Stimulated activated CD8-positive, alpha-beta memory T cell treated with anti-CD3 and anti-CD28 coated beads, Interleukin-12 subunit alpha, Interleukin-12 subunit beta, amount 100 ng/mL, for 1 hour (primary cell): Measurements from ENCODE around the gene MRTO4.
"Not testable (repeated sequence)": the region's sequence is repeated elsewhere in the genome, so short reads cannot be mapped to it uniquely, and the experiment has no call there.

Experiments
- DNase-seq: peaks from one replicate; pipeline ENCODE4 v3.0.0-alpha.2; 2020; ENCODE audit warnings: low read depth

MRTO4 gene

GRCh38 chr1:19251305-19252196, at the start of gene MRTO4, which contains the start of gene EMC1:
TSS of gene MRTO4 (plus strand) at chr1:19251805. CDS start at chr1:19251836, 31 bp downstream.
TSS of gene EMC1 (minus strand) at chr1:19251524. CDS start at chr1:19251509, 15 bp downstream.
- peak; percentile 78 for DNase-seq

GRCh38 chr1:19202396-19202795, 49.2 kb upstream of the MRTO4 start:
- DNase-seq = no peak

GRCh38 chr1:19203440-19203839, 48.2 kb upstream of the MRTO4 start:
- DNase-seq = no peak

GRCh38 chr1:19204446-19205266, 46.9 kb upstream of the MRTO4 start:
- no peak for DNase-seq

- no peak for DNase-seq
These were observed 46.2 kb upstream of the MRTO4 start for GRCh38 chr1:19205403-19205802.

- no peak for DNase-seq
These were observed 45.8 kb upstream of the MRTO4 start for GRCh38 chr1:19205845-19206244.

- no peak for DNase-seq
These were observed 44.7 kb upstream of the MRTO4 start for GRCh38 chr1:19206947-19207346.

- DNase-seq = no peak
These were observed 42.7 kb upstream of the MRTO4 start for GRCh38 chr1:19208710-19209438.

- DNase-seq = peak; percentile 11
These were observed 42.1 kb upstream of the MRTO4 start for GRCh38 chr1:19209439-19209989.

GRCh38 chr1:19209990-19210771, 41.4 kb upstream of the MRTO4 start, which contains the start of gene UBR4:
TSS of gene UBR4 (minus strand) at chr1:19210266. CDS start at chr1:19210248, 18 bp downstream.
- peak; percentile 96 for DNase-seq

GRCh38 chr1:19210772-19211549, 40.6 kb upstream of the MRTO4 start:
- no peak for DNase-seq

- no peak for DNase-seq
These were observed 39.4 kb upstream of the MRTO4 start for GRCh38 chr1:19212167-19212566.

- no peak for DNase-seq
These were observed 38.0 kb upstream of the MRTO4 start for GRCh38 chr1:19213580-19213979.

- not testable (repeated sequence) for DNase-seq
These were observed 35.0 kb upstream of the MRTO4 start for GRCh38 chr1:19216585-19216984.

- DNase-seq = no peak
These were observed 32.2 kb upstream of the MRTO4 start for GRCh38 chr1:19219451-19219850.

GRCh38 chr1:19220080-19220846, 31.3 kb upstream of the MRTO4 start:
- DNase-seq = no peak

- no peak for DNase-seq
These were observed 30.6 kb upstream of the MRTO4 start for GRCh38 chr1:19220991-19221390.

- no peak for DNase-seq
These were observed 29.0 kb upstream of the MRTO4 start for GRCh38 chr1:19222573-19222972.
